DOHH2 (cell line): ENCODE measurements around the gene DMRT1.

ENCODE experiments used
- EZH2phosphoT487 ChIP-seq: fragments of 200-600 bp; sonication (generic); IDR thresholded peaks from 2 replicates; pipeline ENCODE4 v1.6.1; 2017; ENCODE audit warnings: borderline replicate concordance, mild to moderate bottlenecking, antibody characterized with exemption, low read length, moderate library complexity, mixed read lengths
- TF ChIP-seq, protein P1 (sequence below): fragments of 200-600 bp; sonication (generic); IDR thresholded peaks from one replicate; pipeline ENCODE4 v1.5.1; 2014; ENCODE audit warnings: antibody characterized with exemption, mild to moderate bottlenecking, low read depth, low read length; ENCODE audit not compliant: poor library complexity, severe bottlenecking

DNA sequence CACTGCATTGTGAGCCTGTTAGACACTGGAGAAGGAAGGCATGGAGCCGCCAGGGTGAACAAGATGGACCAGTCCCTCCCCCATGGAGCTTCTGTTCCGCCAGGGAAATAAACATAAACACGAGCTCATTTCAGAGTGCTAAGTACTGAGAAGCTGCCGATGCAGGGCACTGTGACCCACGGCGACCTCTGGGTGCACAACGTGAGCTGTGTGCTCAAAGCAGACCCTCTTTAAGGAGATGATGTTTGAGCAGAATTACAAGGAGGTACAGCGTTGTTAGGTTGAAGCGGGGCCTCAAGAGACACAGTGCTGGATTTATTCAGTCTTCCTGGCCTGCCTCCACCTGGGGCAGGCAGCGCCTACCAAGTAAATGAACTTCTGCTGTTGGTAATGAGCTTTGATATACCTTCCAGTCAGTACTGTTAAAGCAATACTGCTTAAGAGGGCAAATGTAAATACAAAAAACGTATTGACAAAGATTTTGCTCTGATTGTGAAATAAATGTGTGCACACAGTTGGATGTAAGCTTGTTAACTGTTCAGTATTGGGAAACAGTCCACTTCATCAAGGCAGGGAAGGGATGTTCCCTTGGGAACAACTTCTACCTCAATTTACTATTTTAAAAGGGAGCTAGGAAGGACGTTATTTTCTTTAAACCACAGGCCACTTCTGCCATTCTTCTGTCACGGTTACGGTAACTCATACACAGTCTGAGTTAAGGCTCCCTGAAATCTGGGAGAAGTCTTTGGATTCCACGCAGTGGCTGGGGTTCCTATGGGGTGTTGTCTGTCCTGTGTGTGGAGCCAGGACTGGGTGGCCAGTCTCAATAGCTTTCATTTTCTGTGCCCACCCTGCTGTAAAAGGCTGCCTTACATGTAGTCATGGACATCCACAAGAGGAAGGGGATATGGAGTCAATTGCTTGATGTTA lies 48.9 kb upstream of the DMRT1 start:
- TF ChIP-seq, protein P1, sequence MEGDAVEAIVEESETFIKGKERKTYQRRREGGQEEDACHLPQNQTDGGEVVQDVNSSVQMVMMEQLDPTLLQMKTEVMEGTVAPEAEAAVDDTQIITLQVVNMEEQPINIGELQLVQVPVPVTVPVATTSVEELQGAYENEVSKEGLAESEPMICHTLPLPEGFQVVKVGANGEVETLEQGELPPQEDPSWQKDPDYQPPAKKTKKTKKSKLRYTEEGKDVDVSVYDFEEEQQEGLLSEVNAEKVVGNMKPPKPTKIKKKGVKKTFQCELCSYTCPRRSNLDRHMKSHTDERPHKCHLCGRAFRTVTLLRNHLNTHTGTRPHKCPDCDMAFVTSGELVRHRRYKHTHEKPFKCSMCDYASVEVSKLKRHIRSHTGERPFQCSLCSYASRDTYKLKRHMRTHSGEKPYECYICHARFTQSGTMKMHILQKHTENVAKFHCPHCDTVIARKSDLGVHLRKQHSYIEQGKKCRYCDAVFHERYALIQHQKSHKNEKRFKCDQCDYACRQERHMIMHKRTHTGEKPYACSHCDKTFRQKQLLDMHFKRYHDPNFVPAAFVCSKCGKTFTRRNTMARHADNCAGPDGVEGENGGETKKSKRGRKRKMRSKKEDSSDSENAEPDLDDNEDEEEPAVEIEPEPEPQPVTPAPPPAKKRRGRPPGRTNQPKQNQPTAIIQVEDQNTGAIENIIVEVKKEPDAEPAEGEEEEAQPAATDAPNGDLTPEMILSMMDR, result no peak
- TF ChIP-seq EZH2phosphoT487, result no peak
